Measurements from ENCODE around the gene ANGPTL4.
"Not testable (repeated sequence)": the region's sequence is repeated elsewhere in the genome, so short reads cannot be mapped to it uniquely, and the experiment has no call there.

Gene ANGPTL4

GRCh38 chr19:8404391-8405151 lies 40.6 kb downstream of the ANGPTL4 start:
- H3K79me2 ChIP-seq = peaks cover 5% of the 10 kb centered on the region
- no peak for TF ChIP-seq CTCF (IDR thresholded peaks at IDR 0.05)
- no peaks in the 10 kb centered on the region for H3K4me1 ChIP-seq
- H3K4me3 ChIP-seq (ENCODE audit: low read depth, low read length) = no peak overlapping the region
- H3K4me2 ChIP-seq (ENCODE audit: low read length) = no peak overlapping the region
- no peak overlapping the region for H3K27ac ChIP-seq
- H3K27me3 ChIP-seq (ENCODE audit: control insufficient read depth, insufficient read depth, low read length) = no peaks in the 10 kb centered on the region
- no peaks in the 10 kb centered on the region for H3K36me3 ChIP-seq (ENCODE audit: control insufficient read depth, insufficient read depth, low read length)
- no peaks in the 10 kb centered on the region for H3K9me3 ChIP-seq (ENCODE audit: control insufficient read depth, low read length)
- H3K9ac ChIP-seq = no peak overlapping the region
- no peak overlapping the region for H2AFZ ChIP-seq

DNA sequence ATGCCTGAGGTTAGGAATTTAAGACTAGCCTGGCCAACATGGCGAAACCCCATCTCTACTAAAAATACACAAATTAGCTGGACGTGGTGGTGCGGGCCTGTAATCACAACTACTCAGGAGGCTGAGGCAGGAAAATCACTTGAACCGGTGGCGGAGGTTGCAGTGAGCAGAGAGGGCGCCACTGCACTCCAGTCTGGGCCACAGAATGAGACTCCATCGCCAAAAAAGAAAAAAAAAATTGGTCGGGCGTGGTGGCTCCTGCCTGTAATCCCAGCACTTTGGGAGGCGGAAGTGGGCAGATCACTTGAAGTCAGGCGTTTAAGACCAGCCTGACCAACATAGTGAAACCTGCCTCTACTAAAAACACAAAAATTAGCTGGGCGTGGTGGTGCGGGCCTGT lies 46.8 kb downstream of the ANGPTL4 start:
- not testable (repeated sequence) for H3K79me2 ChIP-seq; H3K4me3 ChIP-seq (ENCODE audit: low read depth, low read length); H3K4me1 ChIP-seq; H3K9ac ChIP-seq; H3K36me3 ChIP-seq (ENCODE audit: control insufficient read depth, insufficient read depth, low read length); H3K9me3 ChIP-seq (ENCODE audit: control insufficient read depth, low read length); H3K4me2 ChIP-seq (ENCODE audit: low read length); H3K27me3 ChIP-seq (ENCODE audit: control insufficient read depth, insufficient read depth, low read length); H3K27ac ChIP-seq; H2AFZ ChIP-seq

DNA sequence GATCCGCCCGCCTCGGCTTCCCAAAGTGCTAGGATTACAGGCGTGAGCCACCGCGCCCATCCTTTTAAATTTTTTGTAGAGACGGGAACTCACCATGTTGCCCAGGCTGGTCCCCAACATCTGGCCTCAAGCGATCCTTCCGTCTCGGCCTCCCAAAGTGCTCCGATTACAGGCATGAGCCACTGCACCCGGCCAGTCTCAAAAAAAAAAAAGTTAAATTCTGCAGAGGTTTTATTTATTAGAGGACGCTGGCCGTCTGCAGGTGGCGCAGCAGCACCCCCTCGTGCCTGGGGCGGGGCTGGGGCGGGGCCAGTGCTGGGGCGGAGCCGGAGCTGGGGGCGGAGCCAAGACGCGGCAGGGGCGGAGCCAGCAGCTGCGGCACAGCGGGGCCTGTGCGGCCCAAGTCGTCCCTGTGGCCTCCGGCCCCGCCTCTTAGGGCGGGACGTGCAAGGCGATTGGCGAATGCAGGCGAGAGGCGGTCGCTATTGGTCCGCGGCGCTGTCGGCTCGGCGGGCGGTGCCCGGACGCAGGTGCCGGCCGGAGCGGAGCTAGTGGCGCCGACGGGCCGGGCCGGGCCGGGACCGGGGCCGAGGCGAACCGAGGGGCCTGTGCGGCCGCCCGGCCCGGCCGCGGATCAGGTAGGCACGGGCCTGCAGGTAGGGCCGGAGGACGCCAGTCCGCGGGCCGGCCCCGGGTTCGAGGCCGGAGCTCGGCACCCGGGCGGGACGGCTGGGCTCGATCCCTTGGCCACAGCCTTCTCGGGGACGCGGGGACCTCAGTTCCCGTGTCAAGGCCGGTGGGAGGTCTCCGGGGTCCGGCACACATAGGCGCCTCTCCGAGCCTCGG lies 49.1 kb downstream of the ANGPTL4 start, which contains the start of gene MARCHF2:
Gene MARCHF2 (plus strand): TSS at position 523 of the 846 bp plus-strand sequence. CDS start 8,536 bp downstream, outside the sequence.
- Histone ChIP-seq H3K27ac (no peak within 1 kb of the TSS), H3K79me2 (no peaks in the 10 kb centered on the region)
- peak; percentile 80 for TF ChIP-seq CTCF (IDR thresholded peaks at IDR 0.05)

DNA sequence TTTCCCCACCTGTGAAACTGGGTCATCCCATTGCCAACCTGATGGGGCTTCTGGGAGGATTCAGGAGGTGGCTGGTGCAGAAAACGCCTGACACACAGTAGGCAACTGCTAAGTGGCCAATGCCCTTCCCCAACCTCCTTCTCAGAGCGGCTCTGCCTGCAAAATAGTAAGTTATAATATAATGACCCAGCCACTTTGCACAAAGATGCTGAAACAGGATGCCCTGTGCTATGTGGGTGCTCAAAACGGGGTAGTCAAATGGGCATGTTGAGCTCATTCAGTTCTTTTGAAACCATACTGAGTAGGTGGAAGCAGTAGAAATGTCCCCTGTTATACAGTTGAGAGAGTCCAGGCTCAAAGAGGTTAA lies 49.7 kb downstream of the ANGPTL4 start:
- H3K4me1 ChIP-seq = no peaks in the 10 kb centered on the region

More for the DNA sequence above, 49.1 kb downstream of the ANGPTL4 start, which contains the start of gene MARCHF2:
- no peaks in the 10 kb centered on the region for H3K27me3 ChIP-seq (ENCODE audit: control insufficient read depth, insufficient read depth, low read length)
- H3K4me3 ChIP-seq (ENCODE audit: low read depth, low read length) = peak within 1 kb of the TSS; percentile 73
- peak within 1 kb of the TSS; percentile 86 for H2AFZ ChIP-seq
- no peaks in the 10 kb centered on the region for H3K36me3 ChIP-seq (ENCODE audit: control insufficient read depth, insufficient read depth, low read length)
- H3K9me3 ChIP-seq (ENCODE audit: control insufficient read depth, low read length) = no peaks in the 10 kb centered on the region
- H3K4me2 ChIP-seq (ENCODE audit: low read length) = peak within 1 kb of the TSS; percentile 99
- H3K4me1 ChIP-seq = no peaks in the 10 kb centered on the region
- no peak within 1 kb of the TSS for H3K9ac ChIP-seq

More for the DNA sequence above, 49.7 kb downstream of the ANGPTL4 start:
- Histone ChIP-seq H3K9ac (no peak overlapping the region), H3K4me2 (ENCODE audit: low read length) (peak overlapping the region; percentile 99), H3K4me3 (ENCODE audit: low read depth, low read length) (peak overlapping the region; percentile 73), H3K79me2 (no peaks in the 10 kb centered on the region), H3K27ac (no peak overlapping the region), H3K27me3 (ENCODE audit: control insufficient read depth, insufficient read depth, low read length) (no peaks in the 10 kb centered on the region), H3K36me3 (ENCODE audit: control insufficient read depth, insufficient read depth, low read length) (no peaks in the 10 kb centered on the region), H3K9me3 (ENCODE audit: control insufficient read depth, low read length) (no peaks in the 10 kb centered on the region), H2AFZ (peak overlapping the region; percentile 86)
- TF ChIP-seq CTCF (IDR thresholded peaks at IDR 0.05) = no peak

All from parathyroid adenoma (tissue), 2 donors.